ENCODE data around the gene ARMC10. TPM values are rescaled to one million over a fixed set of nuclear protein-coding genes. Genes with fewer than 3 reads are reported as not detected.
"Not testable (repeated sequence)": the region's sequence is repeated elsewhere in the genome, so short reads cannot be mapped to it uniquely, and the experiment has no call there.

ARMC10 gene
- total and polyA plus RNA-seq, 9 of the 15 experiments (the other 6 are each of a cell fraction or from before 2014, with no cell fraction given): 17.0 to 113 (median 72.6) TPM

DNA sequence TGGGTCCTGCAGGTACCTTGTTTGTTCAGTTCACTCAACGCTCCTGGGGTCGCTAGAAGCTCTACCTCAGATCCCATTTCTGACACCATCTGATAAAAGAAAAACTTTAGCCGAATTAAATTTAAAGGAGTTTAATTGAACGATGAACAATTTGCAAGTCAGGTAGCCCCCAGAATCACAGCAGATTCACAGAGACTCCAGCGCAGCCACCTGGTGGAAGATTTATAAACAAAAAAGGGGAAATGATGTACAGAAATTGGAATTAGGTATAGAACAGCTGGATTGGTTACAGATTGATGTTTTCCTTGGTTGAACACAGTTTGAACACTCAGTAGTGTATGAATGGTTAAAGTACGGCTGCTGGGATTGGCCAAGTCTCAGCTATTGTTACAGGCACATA is 23.4 kb upstream of the ARMC10 start (continued):
- TF ChIP-seq ZFPM2 (CRISPR knock-in tag; IDR thresholded peaks at IDR 0.05) (no peak), PHF20 (IDR thresholded peaks at IDR 0.05; ENCODE audit: partially characterized antibody) (no peak)

DNA sequence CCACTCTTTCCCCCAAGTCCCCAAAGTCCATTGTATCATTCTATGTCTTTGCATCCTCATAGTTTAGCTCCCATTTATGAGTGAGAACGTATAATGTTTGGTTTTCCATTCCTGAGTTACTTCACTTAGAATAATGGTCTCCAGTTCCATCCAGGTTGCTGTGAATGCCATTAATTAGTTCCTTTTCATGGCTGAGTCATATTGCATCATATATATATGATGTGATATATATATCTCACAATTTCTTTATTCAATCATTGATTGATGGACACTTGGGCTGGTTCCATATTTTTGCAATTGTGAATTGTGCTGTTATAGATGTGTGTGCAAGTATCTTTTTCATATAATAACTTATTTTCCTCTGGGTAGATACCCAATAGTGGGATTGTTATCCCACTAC is 18.9 kb upstream of the ARMC10 start:
- POLR2A ChIA-PET: not testable (repeated sequence)

More for the DNA sequence above, 18.9 kb upstream of the ARMC10 start:
- H2AFZ ChIP-seq (ENCODE audit: low read depth, low read length); H3K4me1 ChIP-seq (replicated peaks in 1 of 2; ENCODE audit: control insufficient read depth in 2 of 2, insufficient read depth in 2 of 2, low read length in 2 of 2); H3K79me2 ChIP-seq (ENCODE audit: control insufficient read depth, insufficient read depth, low read length); BruUV-seq (replicated peaks); H3K4me2 ChIP-seq (ENCODE audit: insufficient read depth, low read length); FAIRE-seq; CTCF ChIA-PET (ENCODE audit: low intra/inter-chr PET ratio); DNase-seq (ENCODE audit: extremely low read depth in 1 of 4, low spot score in 3 of 4); H3K27ac ChIP-seq (ENCODE audit: extremely low read depth, low read depth, low read length); intact Hi-C loops (cut with micrococcal nuclease); H3K27me3 ChIP-seq (ENCODE audit: control insufficient read depth in 2 of 2, insufficient read depth in 2 of 2, low read length in 2 of 2); H3K9ac ChIP-seq (ENCODE audit: insufficient read depth in 1 of 2, low read depth in 2 of 2, low read length in 2 of 2); H4K20me1 ChIP-seq (replicated peaks; ENCODE audit: control insufficient read depth, insufficient read depth, low read length); ATAC-seq; H3K9me3 ChIP-seq (replicated peaks; ENCODE audit: control insufficient read depth, insufficient read depth, low read depth, low read length); H3K4me3 ChIP-seq; H3K36me3 ChIP-seq (ENCODE audit: control insufficient read depth, insufficient read depth, low read length); H3K9me1 ChIP-seq (ENCODE audit: control insufficient read depth, insufficient read depth, low read length); TF ChIP-seq CEBPG (CRISPR knock-in tag; IDR thresholded peaks at IDR 0.05); ATF3 (CRISPR knock-in tag; conservative IDR thresholded peaks at IDR 0.05): not testable (repeated sequence)
- in situ Hi-C loops (cut with MboI): loop anchor here (5.0 to 25.0 kb wide), 2 partner anchors 69 to 569 kb away; partner anchors contain the start of gene POLR2J
- TF ChIP-seq CEBPG (tag; conservative IDR thresholded peaks at IDR 0.05 in 1 of 2, IDR thresholded peaks at IDR 0.05 in 1 of 2) (peak; percentile 56 to 76; a peak in 3 of 4 replicates), ATF3 (IDR thresholded peaks at IDR 0.05) (peak; percentile 55), CEBPB (tag; IDR thresholded peaks at IDR 0.05) (peak; percentile 69; the same call in 1 of the 2 replicates)
- WGBS (ENCODE audit: insufficient coverage, low coverage, missing lambda C conversion rate): 24% methylated on average over 1 of the region's 1 CpG

Measured in K562 (cell line).